PC-9 (cell line): ENCODE results near the gene NEO1. TPM values are rescaled to one million over a fixed set of nuclear protein-coding genes. Genes with fewer than 3 reads are reported as not detected.

Experiments used
- BruUV-seq: library from RNA; stranded (reverse); fragments of 400-500 nt; replicated peaks from 2 replicates; lab custom pipeline; 2021; lab: Mats Ljungman, UMichigan
- CTCF ChIA-PET: fragments of 300-600 bp; sonication (Branson Sonifier 250); formaldehyde crosslinking; loops from one replicate; lab custom pipeline; 2022; ENCODE audit warnings: antibody characterized with exemption; lab: Charles Lee
- POLR2A ChIA-PET: fragments of 300-600 bp; sonication (Branson Sonifier 250); formaldehyde crosslinking; loops from one replicate; lab custom pipeline; 2022; ENCODE audit warnings: antibody characterized with exemption; ENCODE audit not compliant: unreplicated experiment; lab: Charles Lee
- DNase-seq, 2 experiments: peaks; one replicate each; pipeline versions ENCODE4 v3.0.0 to v3.0.0-alpha.2; 2015 to 2022; ENCODE audit warnings: mixed read lengths in 1 of 2
- H2AFZ ChIP-seq: fragments of 200-600 bp; sonication (generic); 2 replicates; pipeline ENCODE4 v1.8.1; 2017; ENCODE audit warnings: antibody characterized with exemption
- H3F3A ChIP-seq: fragments of 200-600 bp; sonication (generic); 2 replicates; pipeline ENCODE4 v1.8.1; 2017; ENCODE audit warnings: antibody characterized with exemption, mild to moderate bottlenecking, low read depth; ENCODE audit not compliant: insufficient read depth
- H3K27ac ChIP-seq: fragments of 200-600 bp; sonication (generic); 2 replicates; pipeline ENCODE4 v1.6.1; 2016; ENCODE audit warnings: mixed run types
- H3K27me3 ChIP-seq: fragments of 200-600 bp; sonication (generic); 2 replicates; pipeline ENCODE4 v1.6.1; 2016; ENCODE audit warnings: low read depth, mixed run types; ENCODE audit not compliant: insufficient read depth
- H3K36me3 ChIP-seq: fragments of 200-600 bp; sonication (generic); 2 replicates; pipeline ENCODE4 v1.6.1; 2016; ENCODE audit warnings: low read depth, mixed run types
- H3K4me1 ChIP-seq: fragments of 200-600 bp; sonication (generic); replicated peaks from 2 replicates; pipeline ENCODE4 v1.6.1; 2016; ENCODE audit warnings: mixed run types; ENCODE audit not compliant: insufficient read depth
- H3K4me2 ChIP-seq: fragments of 200-600 bp; sonication (generic); 2 replicates; pipeline ENCODE4 v1.6.1; 2017; ENCODE audit warnings: mixed run types
- H3K4me3 ChIP-seq: fragments of 200-600 bp; sonication (generic); 2 replicates; pipeline ENCODE4 v1.6.1; 2016; ENCODE audit warnings: mixed run types
- H3K79me2 ChIP-seq: fragments of 200-600 bp; sonication (generic); 2 replicates; pipeline ENCODE4 v1.6.1; 2017; ENCODE audit warnings: low read depth, mixed run types
- H3K9me2 ChIP-seq: fragments of 200-600 bp; sonication (generic); 2 replicates; pipeline ENCODE4 v1.8.1; 2017; ENCODE audit warnings: mild to moderate bottlenecking; ENCODE audit not compliant: insufficient read depth
- H3K9me3 ChIP-seq: fragments of 200-600 bp; sonication (generic); 2 replicates; pipeline ENCODE4 v1.8.1; 2016; ENCODE audit warnings: low read depth; ENCODE audit not compliant: insufficient read depth
- H4K20me1 ChIP-seq: fragments of 200-600 bp; sonication (generic); 2 replicates; pipeline ENCODE4 v1.8.1; 2017; ENCODE audit not compliant: insufficient read depth
- CTCF ChIP-seq: fragments of 200-600 bp; sonication (generic); conservative IDR thresholded peaks from 2 replicates; pipeline ENCODE4 v1.6.1; 2017; ENCODE audit warnings: mixed run types, antibody characterized with exemption, mild to moderate bottlenecking, moderate library complexity
- EZH2 ChIP-seq: fragments of 200-600 bp; sonication (generic); IDR thresholded peaks from 2 replicates; pipeline ENCODE4 v1.8.0; 2017; ENCODE audit warnings: antibody characterized with exemption, low read depth
- intact Hi-C: fragments of 100-400 bp; cut with micrococcal nuclease; formaldehyde crosslinking; loops from one replicate; pipeline ENCODE4 v1.10.0; 2022; ENCODE audit not compliant: unreplicated experiment
- total RNA-seq: library from RNA; stranded (reverse); gene quantifications from 2 replicates; pipeline ENCODE4 v1.2.3, GENCODE V29; 2021

NEO1 gene
- total RNA-seq, 1 experiment from 2014 or later = 5.2 TPM

GRCh38 chr15:73175382-73175781 lies 123.1 kb downstream of the NEO1 start:
- intact Hi-C loops = no loop called here
- H3K9me2 ChIP-seq = no peaks in the 10 kb centered on the region
- H2AFZ ChIP-seq = no peak overlapping the region
- H3K4me1 ChIP-seq = no peaks in the 10 kb centered on the region
- H3K27me3 ChIP-seq = no peaks in the 10 kb centered on the region
- no peaks in the 10 kb centered on the region for H3K36me3 ChIP-seq
- no TSS peak for BruUV-seq
- TF ChIP-seq CTCF (no peak), EZH2 (no peak)
- no peaks in the 10 kb centered on the region for H3F3A ChIP-seq
- H3K27ac ChIP-seq = no peak overlapping the region
- no peaks in the 10 kb centered on the region for H3K9me3 ChIP-seq
- H3K79me2 ChIP-seq = no peaks in the 10 kb centered on the region
- ChIA-PET POLR2A (interaction anchor here (0.5 to 0.6 kb wide), 2 partner anchors 69 to 82 kb away, joined by 7 to 12 read pairs; no protein-coding TSS in a partner anchor), CTCF (no interaction called here)
- no peaks in the 10 kb centered on the region for H4K20me1 ChIP-seq
- no peak for DNase-seq
- no peak overlapping the region for H3K4me2 ChIP-seq
- H3K4me3 ChIP-seq = no peak overlapping the region

- H3K27me3 ChIP-seq = no peaks in the 10 kb centered on the region
- H3K27ac ChIP-seq = no peak overlapping the region
- ChIA-PET POLR2A (no interaction called here), CTCF (no interaction called here)
- intact Hi-C loops = no loop called here
- no peak overlapping the region for H3K4me2 ChIP-seq
- TF ChIP-seq EZH2 = no peak
- TF ChIP-seq CTCF = no peak
- no peaks in the 10 kb centered on the region for H3K9me3 ChIP-seq
- DNase-seq = no peak
- no TSS peak for BruUV-seq
- no peaks in the 10 kb centered on the region for H3K36me3 ChIP-seq
- H2AFZ ChIP-seq = no peak overlapping the region
- no peaks in the 10 kb centered on the region for H3K79me2 ChIP-seq
- H4K20me1 ChIP-seq = no peaks in the 10 kb centered on the region
- H3F3A ChIP-seq = no peaks in the 10 kb centered on the region
- H3K9me2 ChIP-seq = no peaks in the 10 kb centered on the region
- H3K4me3 ChIP-seq = no peak overlapping the region
- H3K4me1 ChIP-seq = no peaks in the 10 kb centered on the region
Observed at GRCh38 chr15:73176598-73176997, 124.3 kb downstream of the NEO1 start.

GRCh38 chr15:73183071-73183470 lies 130.8 kb downstream of the NEO1 start:
- intact Hi-C loops = no loop called here

More at GRCh38 chr15:73183071-73183470, 130.8 kb downstream of the NEO1 start:
- ChIA-PET POLR2A (no interaction called here), CTCF (no interaction called here)
- no peak overlapping the region for H3K27ac ChIP-seq
- no peaks in the 10 kb centered on the region for H3K9me3 ChIP-seq
- no peak for DNase-seq
- TF ChIP-seq EZH2 = no peak
- no peak for TF ChIP-seq CTCF
- no peaks in the 10 kb centered on the region for H4K20me1 ChIP-seq
- no peaks in the 10 kb centered on the region for H3F3A ChIP-seq
- H3K27me3 ChIP-seq = no peaks in the 10 kb centered on the region
- no peaks in the 10 kb centered on the region for H3K36me3 ChIP-seq
- H3K4me2 ChIP-seq = no peak overlapping the region
- no TSS peak for BruUV-seq
- H2AFZ ChIP-seq = no peak overlapping the region
- H3K9me2 ChIP-seq = no peaks in the 10 kb centered on the region
- no peak overlapping the region for H3K4me3 ChIP-seq
- H3K4me1 ChIP-seq = no peaks in the 10 kb centered on the region
- H3K79me2 ChIP-seq = no peaks in the 10 kb centered on the region
